Mesendoderm (in vitro differentiated cells): Measurements from ENCODE around the gene CDH15.

Experiments
- DNase-seq: peaks from one replicate; pipeline ENCODE4 v3.0.0; 2013
- H2AK5ac ChIP-seq: 2 replicates; pipeline ENCODE4 v1.6.1; 2013; ENCODE audit warnings: low read length, inconsistent platforms
- H2BK120ac ChIP-seq: 2 replicates; pipeline ENCODE4 v1.6.1; 2013; ENCODE audit warnings: low read depth, mild to moderate bottlenecking, low read length, moderate library complexity, mixed read lengths
- H2BK15ac ChIP-seq: replicated peaks from 2 replicates; pipeline ENCODE4 v1.6.1; 2013; ENCODE audit warnings: low read depth, mild to moderate bottlenecking, moderate library complexity
- H2BK5ac ChIP-seq: 2 replicates; pipeline ENCODE4 v1.6.1; 2013; ENCODE audit warnings: low read length, inconsistent platforms
- H3K18ac ChIP-seq: 2 replicates; pipeline ENCODE4 v1.6.1; 2013; ENCODE audit warnings: mild to moderate bottlenecking, low read length, mixed read lengths
- H3K23ac ChIP-seq: one replicate; pipeline ENCODE4 v1.6.1; 2013; ENCODE audit warnings: low read length
- H3K27ac ChIP-seq: 2 replicates; pipeline ENCODE4 v1.5.1; 2013; ENCODE audit warnings: low read depth, mild to moderate bottlenecking, inconsistent platforms, low read length, moderate library complexity
- H3K27me3 ChIP-seq: 2 replicates; pipeline ENCODE4 v1.6.1; 2013; ENCODE audit warnings: low read length, control low read depth, mild to moderate bottlenecking, inconsistent platforms; ENCODE audit not compliant: insufficient read depth, poor library complexity
- H3K36me3 ChIP-seq: 2 replicates; pipeline ENCODE4 v1.6.1; 2013; ENCODE audit warnings: low read length, inconsistent platforms; ENCODE audit not compliant: control insufficient read depth, insufficient read depth
- H3K4ac ChIP-seq: one replicate; pipeline ENCODE4 v1.6.1; 2013; ENCODE audit warnings: low read depth, mild to moderate bottlenecking, low read length, moderate library complexity
- H3K4me1 ChIP-seq: 2 replicates; pipeline ENCODE4 v1.6.1; 2013; ENCODE audit warnings: low read depth, low read length, inconsistent platforms; ENCODE audit not compliant: control insufficient read depth
- H3K4me2 ChIP-seq: 2 replicates; pipeline ENCODE4 v1.6.1; 2013; ENCODE audit warnings: low read length
- H3K4me3 ChIP-seq: 2 replicates; pipeline ENCODE4 v1.5.1; 2013; ENCODE audit warnings: mild to moderate bottlenecking, low read length
- H3K56ac ChIP-seq: one replicate; pipeline ENCODE4 v1.6.1; 2013; ENCODE audit warnings: low read length
- H3K79me1 ChIP-seq: 2 replicates; pipeline ENCODE4 v1.6.1; 2013; ENCODE audit warnings: low read length, inconsistent platforms
- H3K79me2 ChIP-seq: 2 replicates; pipeline ENCODE4 v1.6.1; 2013; ENCODE audit warnings: mild to moderate bottlenecking, low read length; ENCODE audit not compliant: control insufficient read depth, insufficient read depth
- H3K9ac ChIP-seq: 2 replicates; pipeline ENCODE4 v1.6.1; 2013; ENCODE audit warnings: low read length, inconsistent platforms
- H4K5ac ChIP-seq: one replicate; pipeline ENCODE4 v1.6.1; 2013; ENCODE audit warnings: low read length
- H4K8ac ChIP-seq: one replicate; pipeline ENCODE4 v1.6.1; 2013; ENCODE audit warnings: low read depth, mild to moderate bottlenecking, control low read depth, low read length, moderate library complexity
- WGBS: extraction: QIAGEN DNeasy Blood & Tissue Kit; methylation state at CpG from one replicate; pipeline ENCODE4 v1.1.7; 2013; ENCODE audit warnings: low lambda C conversion rate, missing lambda C conversion rate; ENCODE audit not compliant: insufficient coverage; ENCODE audit errors: extremely low coverage; 5-methylcytosine and 5-hydroxymethylcytosine counted together

CDH15 gene

GRCh38 chr16:89219365-89219764, 47.8 kb downstream of the CDH15 start:
- no peak overlapping the region for H3K4me2 ChIP-seq
- peaks cover 3% of the 10 kb centered on the region for H3K36me3 ChIP-seq
- DNase-seq, result no peak
- no peak overlapping the region for H2BK120ac ChIP-seq
- no peak overlapping the region for H4K5ac ChIP-seq
- no peak overlapping the region for H4K8ac ChIP-seq
- no peak overlapping the region for H2BK15ac ChIP-seq
- no peak overlapping the region for H3K56ac ChIP-seq
- H3K4ac ChIP-seq, result no peak overlapping the region
- H3K79me1 ChIP-seq, result peaks cover 5% of the 10 kb centered on the region
- no peak overlapping the region for H2AK5ac ChIP-seq
- WGBS, result no CpG with 5 or more reads among the region's 5 CpGs
- no peak overlapping the region for H3K23ac ChIP-seq
- H3K4me3 ChIP-seq, result no peak overlapping the region
- H3K9ac ChIP-seq, result no peak overlapping the region
- no peak overlapping the region for H3K27ac ChIP-seq
- H3K4me1 ChIP-seq, result no peaks in the 10 kb centered on the region
- no peak overlapping the region for H2BK5ac ChIP-seq
- H3K79me2 ChIP-seq, result peaks cover 2% of the 10 kb centered on the region
- no peak overlapping the region for H3K18ac ChIP-seq
- H3K27me3 ChIP-seq, result no peaks in the 10 kb centered on the region

- no peak overlapping the region for H3K4me2 ChIP-seq
- H2BK5ac ChIP-seq, result no peak overlapping the region
- H3K4ac ChIP-seq, result no peak overlapping the region
- no peak overlapping the region for H3K56ac ChIP-seq
- WGBS, result no CpG with 5 or more reads among the region's 3 CpGs
- no peak overlapping the region for H4K8ac ChIP-seq
- H4K5ac ChIP-seq, result no peak overlapping the region
- H2AK5ac ChIP-seq, result no peak overlapping the region
- no peak overlapping the region for H3K18ac ChIP-seq
- no peak overlapping the region for H3K27ac ChIP-seq
- H3K79me2 ChIP-seq, result peaks cover 2% of the 10 kb centered on the region
- H3K27me3 ChIP-seq, result no peaks in the 10 kb centered on the region
- DNase-seq, result no peak
- no peak overlapping the region for H2BK15ac ChIP-seq
- peaks cover 5% of the 10 kb centered on the region for H3K79me1 ChIP-seq
- H3K4me3 ChIP-seq, result no peak overlapping the region
- no peaks in the 10 kb centered on the region for H3K4me1 ChIP-seq
- no peak overlapping the region for H3K23ac ChIP-seq
- H3K36me3 ChIP-seq, result peaks cover 10% of the 10 kb centered on the region
- no peak overlapping the region for H3K9ac ChIP-seq
- H2BK120ac ChIP-seq, result no peak overlapping the region
Observed at GRCh38 chr16:89221604-89222003, 50.1 kb downstream of the CDH15 start.

- WGBS, result no CpG with 5 or more reads among the region's 21 CpGs
- no peak overlapping the region for H2BK120ac ChIP-seq
- no peak overlapping the region for H3K4me3 ChIP-seq
- H3K27me3 ChIP-seq, result no peaks in the 10 kb centered on the region
- no peak overlapping the region for H3K27ac ChIP-seq
- peaks cover 2% of the 10 kb centered on the region for H3K79me2 ChIP-seq
- H3K9ac ChIP-seq, result no peak overlapping the region
- no peak overlapping the region for H3K56ac ChIP-seq
- H2BK15ac ChIP-seq, result no peak overlapping the region
- H3K79me1 ChIP-seq, result peaks cover 5% of the 10 kb centered on the region
- no peak overlapping the region for H3K4ac ChIP-seq
- H3K23ac ChIP-seq, result no peak overlapping the region
- DNase-seq, result no peak
- H3K4me2 ChIP-seq, result no peak overlapping the region
- H3K18ac ChIP-seq, result no peak overlapping the region
- H3K4me1 ChIP-seq, result no peaks in the 10 kb centered on the region
- H2AK5ac ChIP-seq, result no peak overlapping the region
- no peak overlapping the region for H2BK5ac ChIP-seq
- peaks cover 22% of the 10 kb centered on the region for H3K36me3 ChIP-seq
- no peak overlapping the region for H4K5ac ChIP-seq
- no peak overlapping the region for H4K8ac ChIP-seq
Observed at GRCh38 chr16:89222931-89223330, 51.4 kb downstream of the CDH15 start.

GRCh38 chr16:89224665-89225064, 53.1 kb downstream of the CDH15 start:
- Histone ChIP-seq H3K79me1 (no peaks in the 10 kb centered on the region), H3K27ac (no peak overlapping the region), H4K5ac (no peak overlapping the region), H3K9ac (no peak overlapping the region), H3K36me3 (peaks cover 27% of the 10 kb centered on the region), H3K27me3 (no peaks in the 10 kb centered on the region), H3K79me2 (no peaks in the 10 kb centered on the region), H2BK120ac (no peak overlapping the region), H3K4me1 (no peaks in the 10 kb centered on the region), H2BK15ac (no peak overlapping the region), H3K18ac (no peak overlapping the region), H3K4me2 (no peak overlapping the region), H3K56ac (no peak overlapping the region), H4K8ac (no peak overlapping the region), H2BK5ac (no peak overlapping the region), H3K23ac (no peak overlapping the region), H3K4ac (no peak overlapping the region), H2AK5ac (no peak overlapping the region), H3K4me3 (no peak overlapping the region)
- no CpG with 5 or more reads among the region's 10 CpGs for WGBS
- DNase-seq, result no peak

- Histone ChIP-seq H2BK120ac (no peak overlapping the region), H3K56ac (no peak overlapping the region), H4K5ac (no peak overlapping the region), H2AK5ac (no peak overlapping the region), H2BK15ac (no peak overlapping the region), H3K27me3 (no peaks in the 10 kb centered on the region), H3K4me3 (no peak overlapping the region), H3K79me1 (peaks cover 3% of the 10 kb centered on the region), H3K4me1 (no peaks in the 10 kb centered on the region), H2BK5ac (no peak overlapping the region), H3K18ac (no peak overlapping the region), H3K4ac (no peak overlapping the region), H3K23ac (no peak overlapping the region), H3K4me2 (no peak overlapping the region), H3K79me2 (no peaks in the 10 kb centered on the region), H3K36me3 (peaks cover 41% of the 10 kb centered on the region), H3K9ac (no peak overlapping the region), H4K8ac (no peak overlapping the region), H3K27ac (no peak overlapping the region)
- DNase-seq, result no peak
- no CpG with 5 or more reads among the region's 14 CpGs for WGBS
Observed at GRCh38 chr16:89230255-89230654, 58.7 kb downstream of the CDH15 start.

- DNase-seq, result no peak
- no peak overlapping the region for H3K23ac ChIP-seq
- H3K4me2 ChIP-seq, result no peak overlapping the region
- no peak overlapping the region for H3K27ac ChIP-seq
- H3K18ac ChIP-seq, result no peak overlapping the region
- no CpG with 5 or more reads among the region's 2 CpGs for WGBS
- H2BK15ac ChIP-seq, result no peak overlapping the region
- H3K9ac ChIP-seq, result no peak overlapping the region
- no peak overlapping the region for H4K5ac ChIP-seq
- no peak overlapping the region for H2BK120ac ChIP-seq
- no peak overlapping the region for H4K8ac ChIP-seq
- H3K36me3 ChIP-seq, result peaks cover 30% of the 10 kb centered on the region
- no peak overlapping the region for H3K4ac ChIP-seq
- no peaks in the 10 kb centered on the region for H3K4me1 ChIP-seq
- no peak overlapping the region for H2AK5ac ChIP-seq
- no peak overlapping the region for H2BK5ac ChIP-seq
- H3K4me3 ChIP-seq, result no peak overlapping the region
- H3K56ac ChIP-seq, result no peak overlapping the region
- no peaks in the 10 kb centered on the region for H3K27me3 ChIP-seq
- H3K79me1 ChIP-seq, result peaks cover 3% of the 10 kb centered on the region
- no peaks in the 10 kb centered on the region for H3K79me2 ChIP-seq
Observed at GRCh38 chr16:89232107-89232506, 60.6 kb downstream of the CDH15 start.
